SW480 (cell line): ENCODE results near the gene TNFSF4.
"Not testable (repeated sequence)": the region's sequence is repeated elsewhere in the genome, so short reads cannot be mapped to it uniquely, and the experiment has no call there.

Source experiments
- DNase-seq: peaks from one replicate; pipeline ENCODE4 v3.0.0-alpha.2; 2016; ENCODE audit warnings: low spot score

TNFSF4 gene

DNA sequence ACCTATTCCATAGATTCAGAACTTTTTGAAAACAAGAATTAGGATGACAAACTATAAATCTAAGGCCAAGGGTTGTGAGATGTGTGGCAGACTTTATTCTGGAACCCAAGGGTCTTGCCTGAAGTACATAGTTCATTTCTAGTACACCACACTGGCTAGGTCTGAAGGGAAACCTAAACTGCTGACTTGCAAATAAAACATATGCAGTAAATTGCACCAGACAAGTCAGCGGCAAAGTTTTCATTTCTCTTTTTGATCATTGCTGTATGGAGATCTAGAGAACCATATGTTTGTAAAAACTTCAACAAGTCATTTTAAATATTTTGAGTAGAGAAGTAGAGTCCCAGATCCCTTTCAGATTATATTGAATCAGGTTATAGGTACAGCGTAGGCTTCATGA is 43.9 kb downstream of the TNFSF4 start:
- DNase-seq = no peak

DNA sequence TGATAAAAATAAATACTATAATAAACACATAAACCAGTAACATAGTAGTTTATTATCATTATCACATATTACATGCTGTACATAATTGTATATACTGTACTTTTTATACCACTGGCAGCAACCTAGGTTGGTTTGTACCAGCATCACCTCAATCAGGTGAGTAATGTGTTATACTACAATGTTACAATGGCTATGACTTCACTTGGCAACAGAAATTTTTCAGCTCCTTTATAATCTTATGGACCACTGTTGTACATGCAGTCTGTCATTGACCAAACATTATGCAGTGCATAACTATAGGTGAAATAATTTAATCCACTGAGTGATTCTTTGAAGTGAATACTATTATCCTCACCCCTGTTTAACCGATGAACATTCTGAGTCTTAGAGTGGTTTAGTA is 44.5 kb downstream of the TNFSF4 start:
- DNase-seq = no peak

DNA sequence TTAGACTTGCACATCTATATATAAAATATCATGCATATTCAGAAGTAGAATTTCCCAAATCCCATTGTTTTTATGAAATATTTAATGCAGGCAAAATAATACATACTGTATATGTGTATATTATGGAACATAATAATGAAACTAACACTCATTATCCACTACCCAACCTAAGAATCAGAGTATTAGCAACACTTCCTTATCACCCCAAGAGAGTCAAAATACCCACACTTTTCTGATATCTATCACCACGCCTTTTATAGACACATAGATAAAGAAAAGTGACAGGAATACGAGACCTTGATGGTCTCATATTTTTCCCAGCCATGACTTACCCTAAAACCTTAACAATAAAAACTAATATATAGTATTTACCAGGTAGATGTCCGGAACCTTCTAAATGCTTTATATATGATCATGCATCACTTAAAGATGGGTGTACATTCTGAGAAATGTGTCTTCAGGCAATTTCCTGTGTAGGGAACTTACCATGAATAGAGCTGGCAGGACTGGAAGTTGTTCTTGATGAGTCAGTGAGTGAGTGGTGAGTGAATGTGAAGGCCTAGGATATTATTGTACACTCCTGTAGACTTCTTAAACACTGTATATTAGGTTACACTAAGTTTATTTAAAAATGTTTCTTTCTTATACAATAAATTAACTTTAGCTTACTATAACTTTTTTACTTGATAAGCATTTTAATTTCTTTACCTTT is 45.5 kb downstream of the TNFSF4 start:
- no peak for DNase-seq

DNA sequence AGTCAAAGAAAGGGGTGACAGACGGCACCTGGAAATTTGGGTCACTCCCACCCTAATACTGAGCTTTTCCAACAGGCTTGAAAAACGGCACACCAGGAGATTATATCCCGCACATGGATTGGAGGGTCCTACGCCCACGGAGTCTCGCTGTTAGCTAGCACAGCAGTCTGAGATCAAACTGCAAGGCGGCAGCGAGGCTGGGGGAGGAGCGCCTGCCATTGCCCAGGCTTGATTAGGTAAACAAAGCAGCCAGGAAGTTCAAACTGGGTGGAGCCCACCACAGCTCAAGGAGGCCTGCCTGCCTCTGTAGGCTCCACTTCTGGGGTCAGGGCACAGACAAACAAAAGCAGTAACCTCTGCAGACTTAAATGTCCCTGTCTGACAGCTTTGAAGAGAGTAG is 53.2 kb downstream of the TNFSF4 start:
- not testable (repeated sequence) for DNase-seq

DNA sequence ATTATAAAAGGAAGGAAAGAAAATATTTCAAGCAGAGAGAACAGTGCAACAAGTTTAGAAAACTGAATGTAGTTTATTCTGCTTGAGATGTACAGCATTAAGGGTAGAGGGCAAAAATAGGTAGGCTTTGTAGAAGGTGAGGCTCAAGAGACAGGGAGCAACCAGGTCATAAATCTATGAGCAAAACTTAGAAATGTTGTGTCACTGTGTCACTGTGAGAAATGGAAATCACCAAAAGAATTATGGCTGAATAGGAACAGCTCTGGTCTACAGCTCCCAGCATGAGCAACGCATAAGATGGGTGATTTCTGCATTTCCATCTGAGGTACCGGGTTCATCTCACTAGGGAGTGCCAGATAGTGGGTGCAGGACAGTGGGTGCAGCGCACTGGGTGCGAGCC is 53.6 kb downstream of the TNFSF4 start:
- no peak for DNase-seq

DNA sequence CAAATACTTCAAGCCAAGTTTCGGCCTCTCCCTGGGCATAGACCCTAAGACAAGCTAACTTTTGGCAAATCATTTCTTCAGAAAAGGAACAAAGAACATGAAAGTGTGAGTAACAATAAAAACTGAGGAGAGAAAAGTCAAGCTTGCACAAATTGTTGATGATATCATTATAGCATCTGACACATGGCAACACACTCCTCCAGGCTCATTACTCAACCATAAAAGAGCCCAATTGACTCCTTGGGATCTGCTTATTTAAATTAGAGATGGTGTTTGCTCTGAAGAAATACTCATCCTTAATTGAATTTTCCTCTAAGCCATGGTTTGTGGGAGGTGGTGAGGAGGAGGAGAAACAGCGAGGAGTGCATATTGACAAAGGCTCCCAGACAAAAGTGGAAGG is 54.5 kb downstream of the TNFSF4 start:
- DNase-seq = no peak

DNA sequence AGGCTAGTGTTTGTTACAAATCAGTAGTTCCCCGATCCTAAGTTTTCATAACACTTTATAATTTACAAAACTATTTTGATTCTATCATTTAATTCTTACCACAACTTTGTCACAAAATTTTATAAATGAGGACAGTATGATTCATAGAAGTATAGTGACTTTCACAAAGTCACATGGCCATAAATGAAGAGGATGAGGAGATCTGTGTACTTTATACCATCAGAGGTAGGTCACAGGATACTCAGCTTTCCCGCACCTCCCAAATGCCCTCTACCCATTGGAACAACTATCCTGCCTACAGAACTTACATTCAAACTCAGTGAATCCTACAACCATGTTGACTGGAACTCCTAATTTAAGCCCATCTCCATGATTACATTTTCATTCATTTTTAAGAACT is 56.3 kb downstream of the TNFSF4 start:
- no peak for DNase-seq

DNA sequence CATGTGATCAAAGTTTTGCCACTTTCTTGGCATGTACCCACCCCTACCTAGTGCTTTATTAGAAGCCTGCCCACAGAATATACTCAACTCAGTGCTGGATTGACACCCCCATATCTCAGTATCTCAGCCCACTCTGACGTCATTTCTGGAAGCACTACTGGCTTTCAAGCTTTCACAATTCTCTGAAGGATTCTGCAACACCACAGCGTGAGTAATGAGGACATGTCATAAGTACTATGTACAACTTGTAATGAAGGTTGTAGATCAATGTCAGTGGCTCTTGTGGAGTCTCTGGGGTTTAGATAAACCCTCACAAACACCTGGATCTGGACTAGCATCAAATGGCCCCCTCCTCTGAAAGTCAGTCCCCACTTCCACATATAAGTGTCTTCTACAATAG is 57.2 kb downstream of the TNFSF4 start:
- DNase-seq = no peak

DNA sequence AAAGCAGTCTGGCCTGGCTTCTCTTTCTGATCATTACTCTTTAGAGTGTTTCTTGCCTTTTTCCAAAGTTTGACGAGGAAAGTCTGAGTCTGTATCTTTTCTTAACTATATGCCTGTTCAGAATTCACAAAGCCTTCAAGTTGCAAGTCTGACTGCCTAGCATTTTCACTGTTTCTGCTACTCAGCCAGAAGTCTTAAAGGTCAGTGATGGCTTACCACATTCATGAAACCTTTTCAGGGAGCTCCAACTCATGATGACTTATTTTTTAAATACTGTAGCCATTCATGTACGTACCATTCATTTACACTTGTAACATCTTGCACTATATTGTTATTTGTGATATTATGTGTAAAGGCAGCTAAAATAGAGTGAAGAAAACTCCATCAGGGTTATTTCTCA is 58.2 kb downstream of the TNFSF4 start:
- no peak for DNase-seq

DNA sequence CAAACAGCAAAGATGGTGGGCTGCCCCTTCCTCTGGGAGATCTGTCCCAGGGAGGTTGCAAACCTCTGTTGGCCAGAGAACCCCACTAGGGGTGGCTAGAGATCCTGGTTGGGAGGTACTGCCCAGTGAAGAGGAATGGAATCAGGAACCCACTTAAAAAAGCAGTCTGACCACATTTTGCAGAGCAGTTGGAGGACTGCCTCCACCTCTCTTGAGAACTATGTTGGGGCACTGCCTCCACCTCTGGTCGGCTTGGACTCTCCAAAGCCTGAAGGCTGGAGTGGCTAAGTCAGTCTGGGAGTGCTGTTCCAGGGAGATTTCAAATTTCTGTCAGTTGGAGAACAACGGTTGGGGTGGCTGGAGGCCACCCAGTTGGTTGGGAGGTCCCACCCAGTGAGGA is 58.6 kb downstream of the TNFSF4 start:
- DNase-seq = no peak

DNA sequence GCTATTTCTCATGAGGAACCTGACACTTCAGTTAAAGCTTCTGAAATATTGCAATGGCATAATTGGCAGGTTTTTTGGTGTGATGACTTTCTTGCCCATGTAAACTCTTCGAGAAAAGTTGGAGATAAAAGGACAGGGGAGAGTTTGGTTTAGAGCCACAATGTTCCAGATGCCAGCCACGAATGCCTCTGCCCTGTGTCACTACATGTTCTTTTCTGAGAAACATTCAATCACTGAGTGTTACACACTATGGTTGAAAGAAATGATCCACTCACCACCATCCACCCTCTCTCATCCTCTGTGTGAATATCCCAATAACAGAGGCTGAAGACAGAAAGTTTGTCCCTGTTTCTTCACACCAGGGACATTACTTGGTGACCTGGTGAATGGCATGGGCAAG is 66.4 kb downstream of the TNFSF4 start:
- DNase-seq = no peak

DNA sequence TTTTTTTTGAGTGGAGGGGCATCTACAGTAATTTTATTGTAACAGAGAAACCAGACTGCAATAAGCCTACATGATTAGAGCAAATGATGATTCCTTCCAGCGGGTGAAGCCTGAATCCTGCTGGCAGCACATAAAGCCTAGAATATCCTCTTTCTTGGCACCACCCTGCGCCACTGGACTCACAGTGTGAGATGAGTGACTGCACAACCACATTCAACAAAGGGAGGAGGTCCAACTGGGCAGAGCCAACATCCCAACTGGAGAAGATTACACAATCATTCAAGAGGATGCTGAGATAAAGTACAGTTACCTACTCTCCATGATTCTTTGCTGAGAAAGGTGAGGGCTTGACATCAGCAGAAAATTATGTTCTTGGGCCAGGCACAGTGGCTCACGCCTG is 67.4 kb downstream of the TNFSF4 start:
- no peak for DNase-seq

DNA sequence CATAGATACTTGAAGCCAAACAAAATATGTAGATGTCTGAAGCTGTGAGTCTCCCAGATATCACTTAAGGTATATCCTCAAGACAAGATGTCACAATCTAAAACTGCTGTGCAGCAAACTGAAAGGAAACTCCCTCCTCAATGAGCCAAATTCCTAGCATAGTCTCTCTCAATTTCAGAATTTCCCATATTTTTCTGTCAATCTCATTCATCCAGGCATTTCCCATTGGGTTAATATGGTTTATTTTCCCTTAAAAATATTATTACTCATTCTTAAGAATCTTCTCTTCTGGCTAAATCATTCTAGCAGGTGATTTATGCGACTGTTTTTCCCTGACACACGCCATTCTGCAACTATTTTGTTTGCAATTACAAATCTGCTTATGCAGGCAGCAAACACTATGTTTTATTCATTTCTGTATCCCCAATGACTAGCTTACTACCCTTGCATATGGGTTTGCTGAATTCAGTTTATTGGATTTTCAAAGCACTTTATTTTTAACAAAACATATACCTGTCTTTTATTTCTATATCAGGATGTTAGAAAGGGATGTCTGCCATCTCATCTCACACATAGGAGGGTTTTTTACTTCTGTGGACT is 69.9 kb downstream of the TNFSF4 start:
- no peak for DNase-seq

DNA sequence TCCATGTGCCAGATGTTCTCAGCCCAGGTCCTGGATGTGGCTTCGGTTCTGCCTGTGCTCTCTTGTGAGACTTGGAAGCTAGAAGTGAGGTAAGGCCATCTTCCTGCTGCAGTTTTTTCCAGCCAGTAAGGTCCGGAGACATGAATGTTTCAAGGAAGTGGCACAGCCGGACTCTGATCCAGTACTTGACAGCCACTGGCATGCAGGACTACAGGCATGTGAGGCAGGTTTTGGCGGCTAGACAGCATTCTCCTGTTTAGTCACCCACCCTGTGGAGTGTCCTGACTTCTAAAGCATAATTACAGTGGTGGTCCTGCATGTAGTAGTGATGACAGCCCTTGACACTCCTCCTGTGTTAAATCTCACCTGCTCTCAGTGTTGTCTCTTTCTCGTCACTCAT is 72.3 kb downstream of the TNFSF4 start:
- DNase-seq = no peak

DNA sequence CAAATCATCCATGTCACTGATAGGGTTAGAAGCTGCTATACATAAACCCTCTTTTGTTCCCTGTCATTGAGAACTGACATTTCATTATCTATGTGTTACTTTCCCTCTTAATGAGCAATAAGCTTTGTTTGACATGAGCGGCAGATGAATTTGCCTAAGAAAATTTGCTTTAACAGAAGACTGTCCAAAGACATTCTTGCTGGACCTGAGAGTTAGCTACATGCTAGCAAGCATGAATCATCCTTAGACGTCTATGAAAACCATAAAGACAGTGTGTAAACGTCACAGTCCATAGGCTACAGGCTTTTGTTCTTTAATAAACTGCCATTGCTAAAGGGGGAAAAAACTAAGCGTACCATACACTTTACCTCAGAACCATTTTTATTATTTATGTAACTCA is 73.1 kb downstream of the TNFSF4 start:
- DNase-seq = no peak
